SJSA1 (cell line): ENCODE data around the gene LRRC73. TPM values are rescaled to one million over a fixed set of nuclear protein-coding genes. Genes with fewer than 3 reads are reported as not detected.
"Not testable (repeated sequence)": the region's sequence is repeated elsewhere in the genome, so short reads cannot be mapped to it uniquely, and the experiment has no call there.

Source experiments
- DNase-seq, 2 experiments: peaks; one replicate each; pipeline ENCODE4 v3.0.0-alpha.2; 2015 to 2020; ENCODE audit warnings: low spot score in 2 of 2, low read depth in 1 of 2
- H3K27ac ChIP-seq: fragments of 250-450 bp; sonication (Bioruptor Pico); 2 replicates; pipeline ENCODE4 v1.5.1; 2020; ENCODE audit warnings: mild to moderate bottlenecking, moderate library complexity
- H3K27me3 ChIP-seq: fragments of 250-450 bp; sonication (Bioruptor Pico); replicated peaks from 2 replicates; pipeline ENCODE4 v1.5.1; 2020; ENCODE audit warnings: mild to moderate bottlenecking, moderate library complexity
- H3K36me3 ChIP-seq: fragments of 250-450 bp; sonication (Bioruptor Pico); 2 replicates; pipeline ENCODE4 v1.5.1; 2020; ENCODE audit warnings: mild to moderate bottlenecking
- H3K4me1 ChIP-seq: fragments of 250-450 bp; sonication (Bioruptor Pico); replicated peaks from 2 replicates; pipeline ENCODE4 v1.6.1; 2021; ENCODE audit warnings: mild to moderate bottlenecking
- H3K4me3 ChIP-seq: fragments of 250-450 bp; sonication (Bioruptor Pico); 2 replicates; pipeline ENCODE4 v1.5.1; 2020; ENCODE audit warnings: mild to moderate bottlenecking
- H3K9me3 ChIP-seq: fragments of 250-450 bp; sonication (Bioruptor Pico); replicated peaks from 2 replicates; pipeline ENCODE4 v1.5.1; 2020; ENCODE audit warnings: mild to moderate bottlenecking
- total RNA-seq: library from RNA; depleted of rRNA; stranded (reverse); fragments of >200 nt; shearing (Covaris generic); gene quantifications from 2 replicates; pipeline ENCODE4 v1.2.3, GENCODE V29; 2014

The LRRC73 gene
- total RNA-seq, 1 experiment from 2014 or later = not detected

DNA sequence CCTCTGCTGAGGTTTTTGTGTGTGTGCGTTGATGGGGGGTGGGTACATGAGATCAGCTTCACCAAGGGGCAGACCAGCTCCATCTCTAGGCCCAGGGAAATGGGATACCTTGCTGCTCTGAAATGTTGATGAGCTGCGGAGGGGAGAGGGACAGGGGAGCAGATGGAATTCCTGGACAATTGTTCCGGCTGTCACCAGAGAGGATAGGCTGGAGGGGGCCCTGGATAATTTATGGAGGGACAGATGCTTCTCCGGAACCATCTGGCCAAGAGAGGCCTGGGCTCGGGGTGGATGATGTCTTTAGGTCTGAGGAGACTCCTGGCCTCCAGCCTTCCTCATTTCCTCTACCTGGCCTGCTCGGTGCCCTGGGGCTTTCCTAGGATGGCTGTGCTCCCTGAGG lies 34.6 kb downstream of the LRRC73 start:
- H3K27me3 ChIP-seq = no peaks in the 10 kb centered on the region
- no peak overlapping the region for H3K27ac ChIP-seq
- DNase-seq = no peak
- H3K9me3 ChIP-seq = no peaks in the 10 kb centered on the region
- H3K36me3 ChIP-seq = peaks cover 13% of the 10 kb centered on the region
- H3K4me1 ChIP-seq = peaks cover 9% of the 10 kb centered on the region
- no peak overlapping the region for H3K4me3 ChIP-seq

DNA sequence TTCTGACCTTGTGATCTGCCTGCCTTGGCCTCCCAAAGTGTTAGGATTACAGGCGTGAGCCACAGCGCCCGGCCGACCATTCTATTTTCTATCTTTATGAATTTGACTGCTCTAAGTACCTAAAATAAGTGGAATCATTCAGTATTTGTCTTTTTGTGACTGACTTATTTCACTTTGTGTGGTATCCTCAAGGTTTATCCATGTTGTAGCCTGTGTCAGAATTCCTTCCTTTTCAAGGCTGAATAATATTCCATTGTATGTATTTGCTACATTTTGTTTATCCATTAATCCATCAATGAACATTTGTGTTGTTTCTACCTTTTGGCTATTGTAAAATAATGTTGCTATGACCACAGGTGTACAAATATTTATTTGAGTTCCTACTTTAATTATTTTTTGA lies 37.6 kb downstream of the LRRC73 start:
- Histone ChIP-seq H3K27ac (no peak overlapping the region), H3K9me3 (no peaks in the 10 kb centered on the region), H3K4me1 (no peaks in the 10 kb centered on the region; the same call in 1 of the 2 replicates), H3K36me3 (no peaks in the 10 kb centered on the region), H3K4me3 (no peak overlapping the region), H3K27me3 (no peaks in the 10 kb centered on the region)
- no peak for DNase-seq

DNA sequence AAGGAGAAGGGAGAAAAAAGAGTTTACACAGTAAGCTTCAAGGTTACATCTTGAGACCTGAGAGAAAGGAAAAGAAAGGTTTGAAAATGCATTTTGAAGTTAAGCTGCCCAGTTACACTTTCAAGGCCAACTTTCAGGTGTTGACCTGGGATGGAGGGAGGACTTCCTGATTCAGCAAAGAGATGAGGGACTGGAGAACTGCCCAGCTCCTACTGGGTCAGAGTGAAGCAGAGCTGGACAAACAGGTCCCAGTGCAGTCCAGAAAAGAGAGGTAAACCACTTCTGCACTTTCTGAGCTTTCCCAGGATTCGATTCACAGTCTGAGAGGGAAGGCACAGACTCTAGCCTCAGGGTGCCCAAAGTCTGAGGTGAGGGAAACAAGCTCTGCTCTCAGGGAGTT lies 38.7 kb downstream of the LRRC73 start:
- H3K4me3 ChIP-seq = no peak overlapping the region
- H3K4me1 ChIP-seq = no peaks in the 10 kb centered on the region
- no peaks in the 10 kb centered on the region for H3K27me3 ChIP-seq
- H3K9me3 ChIP-seq = no peaks in the 10 kb centered on the region
- H3K27ac ChIP-seq = no peak overlapping the region
- DNase-seq = no peak
- H3K36me3 ChIP-seq = no peaks in the 10 kb centered on the region

DNA sequence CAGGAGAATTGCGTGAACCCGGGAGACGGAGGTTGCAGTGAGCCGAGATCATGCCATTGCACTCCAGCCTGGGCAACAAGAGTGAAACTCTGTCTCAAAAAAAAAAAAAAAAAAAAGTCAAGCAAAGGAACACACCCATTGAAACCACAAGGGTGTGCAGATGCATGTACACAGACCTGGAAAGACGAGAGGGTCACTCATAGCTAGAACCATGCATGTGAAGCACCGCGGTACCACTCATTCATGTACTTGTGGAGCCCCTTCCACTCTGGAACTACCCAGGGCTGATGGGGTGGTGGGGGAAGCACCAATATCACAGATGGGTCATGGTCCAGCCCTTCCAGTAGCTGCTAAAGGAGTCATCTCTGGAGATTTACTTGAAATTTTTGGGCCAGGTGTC lies 40.2 kb downstream of the LRRC73 start:
- Histone ChIP-seq H3K4me1 (no peaks in the 10 kb centered on the region), H3K27ac (no peak overlapping the region), H3K36me3 (no peaks in the 10 kb centered on the region), H3K27me3 (no peaks in the 10 kb centered on the region), H3K9me3 (no peaks in the 10 kb centered on the region), H3K4me3 (no peak overlapping the region)
- DNase-seq = no peak

DNA sequence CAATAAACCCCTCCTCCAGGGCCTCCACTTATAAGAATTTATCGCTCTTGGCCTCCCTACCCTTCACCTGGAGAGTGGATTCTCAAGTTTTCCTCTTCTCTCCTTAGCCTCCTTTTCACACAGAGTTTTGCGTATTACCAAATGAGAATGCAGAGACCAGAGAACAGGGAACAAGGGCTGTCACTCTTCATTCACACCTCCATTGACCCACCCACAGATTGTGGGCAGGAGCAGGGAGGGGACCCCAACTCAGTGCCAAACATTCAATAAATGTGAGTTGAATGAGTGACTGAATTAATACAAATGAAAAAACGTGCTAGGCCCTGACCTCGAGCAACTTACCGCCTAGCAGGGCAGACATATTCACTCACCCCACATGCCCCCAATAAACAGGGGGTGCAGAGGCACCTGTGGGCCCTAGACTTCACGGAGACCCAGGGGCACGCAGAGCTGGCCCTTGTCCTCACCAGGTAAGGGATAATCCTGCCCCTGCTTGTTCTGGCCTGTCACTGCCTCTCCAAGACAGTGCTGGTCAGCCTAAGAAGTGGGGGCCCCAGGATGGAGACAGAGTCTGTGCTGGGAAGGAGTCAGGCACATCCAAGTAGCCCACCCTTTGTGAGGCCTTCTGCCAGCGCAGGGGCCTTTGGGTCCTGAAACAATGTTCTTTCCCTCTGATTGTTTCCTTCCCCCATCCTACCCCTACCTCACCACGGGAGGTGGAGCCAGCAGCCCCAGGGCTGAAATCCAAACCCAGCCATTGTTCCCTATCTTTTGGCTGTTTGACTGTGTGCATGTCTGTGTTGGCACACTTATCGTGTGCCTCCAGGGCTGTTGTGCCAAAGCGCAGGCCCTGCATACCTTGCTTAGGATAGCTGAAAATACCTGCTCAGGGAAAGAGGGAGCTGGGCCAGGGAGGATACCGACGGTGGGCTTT lies 41.1 kb downstream of the LRRC73 start:
- H3K9me3 ChIP-seq = no peaks in the 10 kb centered on the region
- no peak overlapping the region for H3K4me3 ChIP-seq
- no peaks in the 10 kb centered on the region for H3K36me3 ChIP-seq
- DNase-seq = no peak
- H3K27ac ChIP-seq = no peak overlapping the region
- no peaks in the 10 kb centered on the region for H3K4me1 ChIP-seq
- H3K27me3 ChIP-seq = no peaks in the 10 kb centered on the region

DNA sequence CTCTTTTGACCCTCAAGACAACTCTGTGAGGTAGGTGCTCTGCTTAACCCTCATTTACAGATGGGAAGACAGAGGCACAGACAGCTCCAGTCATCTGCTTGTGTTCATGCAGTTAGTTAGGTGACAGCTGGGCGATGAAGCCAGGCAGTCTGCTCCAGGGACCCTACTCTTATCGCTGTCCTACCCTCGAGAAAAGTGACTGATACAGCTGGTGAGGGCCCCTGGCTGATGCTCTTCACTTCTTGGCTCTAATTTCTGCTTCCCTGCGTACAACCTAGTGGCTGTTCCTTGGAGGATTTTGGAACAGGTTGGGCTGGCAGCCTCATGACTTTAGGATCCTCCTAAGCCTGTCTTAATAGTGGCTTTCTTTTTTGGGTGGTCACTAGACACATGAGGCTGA lies 41.9 kb downstream of the LRRC73 start:
- no peak overlapping the region for H3K27ac ChIP-seq
- DNase-seq = no peak
- H3K4me1 ChIP-seq = no peaks in the 10 kb centered on the region
- peaks cover 6% of the 10 kb centered on the region; the same call in 1 of the 2 replicates for H3K27me3 ChIP-seq
- H3K4me3 ChIP-seq = no peak overlapping the region
- H3K9me3 ChIP-seq = no peaks in the 10 kb centered on the region
- H3K36me3 ChIP-seq = no peaks in the 10 kb centered on the region

DNA sequence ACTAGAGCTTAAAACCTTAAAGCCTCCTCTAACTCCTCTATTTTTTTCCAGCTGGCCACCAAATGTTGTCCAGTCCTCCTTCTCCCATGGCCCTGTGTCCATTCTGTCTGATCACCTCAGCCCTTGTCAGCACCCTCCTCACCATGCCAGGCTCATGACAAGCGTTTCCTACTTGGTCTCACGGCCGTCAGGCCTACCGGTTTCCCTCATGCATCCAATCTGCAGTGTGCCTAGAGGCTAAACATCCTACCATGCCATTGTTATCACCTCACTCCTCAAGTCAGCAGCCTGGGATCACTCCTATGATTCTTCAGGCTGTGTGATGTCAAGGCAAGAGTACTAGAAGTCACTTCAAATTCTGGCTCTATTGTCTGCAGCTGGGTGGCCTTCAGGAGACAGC lies 42.4 kb downstream of the LRRC73 start:
- DNase-seq = no peak
- Histone ChIP-seq H3K36me3 (no peaks in the 10 kb centered on the region), H3K4me1 (no peaks in the 10 kb centered on the region), H3K27ac (no peak overlapping the region), H3K27me3 (peaks cover 9% of the 10 kb centered on the region; the same call in 1 of the 2 replicates), H3K9me3 (no peaks in the 10 kb centered on the region), H3K4me3 (no peak overlapping the region)

DNA sequence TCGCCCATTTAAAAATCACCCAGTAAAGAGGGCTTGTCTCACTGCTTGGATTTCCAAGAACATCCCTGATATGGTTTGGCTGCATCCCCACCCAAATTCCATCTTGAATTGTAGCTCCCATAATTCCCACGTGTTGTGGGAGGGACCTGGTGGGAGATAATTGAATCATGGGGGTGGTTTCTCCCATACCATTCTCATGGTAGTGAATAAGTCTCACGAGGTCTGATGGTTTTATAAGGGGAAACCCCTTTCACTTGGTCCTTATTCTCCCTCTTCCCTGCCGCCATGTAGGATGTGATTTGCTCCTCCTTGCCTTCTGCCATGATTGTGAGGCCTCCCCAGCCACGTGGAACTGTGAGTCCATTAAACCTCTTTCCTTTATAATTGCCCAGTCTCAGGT lies 42.9 kb downstream of the LRRC73 start:
- H3K9me3 ChIP-seq, H3K27me3 ChIP-seq, H3K4me1 ChIP-seq, H3K4me3 ChIP-seq, H3K36me3 ChIP-seq, DNase-seq, H3K27ac ChIP-seq: not testable (repeated sequence)

DNA sequence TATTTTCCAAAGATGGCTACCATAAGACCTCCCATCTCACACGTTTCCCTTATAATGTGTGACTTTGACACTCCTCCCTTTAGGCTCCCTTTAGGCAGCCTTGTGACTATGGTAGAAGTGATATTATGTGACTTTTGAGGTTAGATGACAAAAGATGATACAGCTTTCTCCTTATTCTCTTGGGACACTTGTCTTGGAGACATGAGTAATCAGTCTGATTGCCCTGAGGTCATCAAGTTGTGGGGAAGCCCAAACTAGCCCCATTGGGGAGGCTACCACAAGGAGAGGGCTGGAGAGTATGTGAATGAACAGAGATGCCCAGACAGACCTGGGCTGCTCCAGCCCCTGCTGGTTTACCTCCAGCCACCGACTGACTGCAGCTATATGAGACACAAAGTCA lies 44.2 kb downstream of the LRRC73 start:
- H3K9me3 ChIP-seq = no peaks in the 10 kb centered on the region; the same call in 1 of the 2 replicates
- DNase-seq = no peak
- no peak overlapping the region for H3K27ac ChIP-seq
- H3K27me3 ChIP-seq = peaks cover 13% of the 10 kb centered on the region; the same call in 1 of the 2 replicates
- no peaks in the 10 kb centered on the region for H3K36me3 ChIP-seq
- no peak overlapping the region for H3K4me3 ChIP-seq
- no peaks in the 10 kb centered on the region for H3K4me1 ChIP-seq

DNA sequence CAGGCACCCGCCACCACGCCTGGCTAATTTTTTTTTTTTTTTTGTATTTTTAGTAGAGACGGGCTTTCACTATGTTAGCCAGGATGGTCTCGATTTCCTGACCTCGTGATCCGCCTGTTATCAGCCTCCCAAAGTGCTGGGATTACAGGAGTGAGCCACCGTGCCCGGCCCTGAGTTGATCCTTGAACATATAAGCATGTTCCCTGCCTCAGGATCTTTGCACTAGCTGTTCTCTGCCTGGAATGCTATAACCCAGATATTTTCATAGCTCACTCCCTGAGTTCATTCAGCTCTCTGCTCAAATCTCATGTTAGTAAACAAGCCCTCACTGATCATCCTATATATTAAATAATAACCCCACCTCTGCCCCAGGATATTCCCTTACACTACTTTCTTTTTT lies 45.8 kb downstream of the LRRC73 start:
- no peaks in the 10 kb centered on the region; the same call in 1 of the 2 replicates for H3K36me3 ChIP-seq
- H3K9me3 ChIP-seq = no peaks in the 10 kb centered on the region; the same call in 1 of the 2 replicates
- no peak overlapping the region for H3K4me3 ChIP-seq
- H3K4me1 ChIP-seq = no peaks in the 10 kb centered on the region
- H3K27ac ChIP-seq = no peak overlapping the region
- H3K27me3 ChIP-seq = peaks cover 22% of the 10 kb centered on the region; the same call in 1 of the 2 replicates
- DNase-seq = no peak

DNA sequence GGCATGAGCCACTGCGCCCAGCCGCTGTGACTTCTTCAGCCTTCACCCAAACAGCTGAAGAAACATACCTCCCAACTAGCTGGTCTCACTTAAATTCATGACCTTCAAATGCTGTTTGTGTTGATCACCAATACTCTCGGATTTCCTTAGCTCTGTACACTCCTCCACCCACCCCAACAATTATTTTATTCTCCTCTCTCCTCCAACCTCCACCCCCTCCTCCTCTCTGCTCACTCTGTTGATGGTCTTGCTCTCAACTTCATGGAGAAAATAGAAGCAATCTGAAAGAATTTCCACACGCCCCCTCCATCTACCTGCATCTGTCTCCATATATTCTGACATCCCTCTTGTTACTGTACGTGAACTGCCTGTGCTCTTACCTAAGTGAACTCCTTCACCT lies 48.2 kb downstream of the LRRC73 start:
- no peak overlapping the region for H3K4me3 ChIP-seq
- H3K36me3 ChIP-seq = no peaks in the 10 kb centered on the region; the same call in 1 of the 2 replicates
- no peaks in the 10 kb centered on the region for H3K4me1 ChIP-seq
- no peaks in the 10 kb centered on the region; the same call in 1 of the 2 replicates for H3K9me3 ChIP-seq
- peaks cover 25% of the 10 kb centered on the region; the same call in 1 of the 2 replicates for H3K27me3 ChIP-seq
- no peak for DNase-seq
- H3K27ac ChIP-seq = no peak overlapping the region

DNA sequence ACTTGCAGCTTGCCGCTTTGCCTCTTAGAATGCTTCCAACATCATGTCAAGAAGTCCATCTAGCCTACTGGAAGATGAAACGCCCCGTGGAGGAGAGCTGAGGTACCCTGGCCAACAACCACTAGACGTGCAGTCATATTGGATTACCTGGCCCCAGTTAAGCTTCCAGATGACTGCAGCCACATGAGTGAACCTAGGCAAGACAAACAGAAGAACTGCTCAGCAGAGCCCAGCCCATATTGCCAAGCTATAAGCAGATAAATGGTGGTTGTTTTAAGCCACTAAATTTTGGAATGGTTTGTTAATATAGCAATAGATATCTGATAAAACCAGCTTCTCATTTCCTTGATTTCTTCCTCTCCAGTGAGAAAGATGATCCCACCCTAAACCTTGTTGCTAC lies 50.1 kb downstream of the LRRC73 start:
- no peak overlapping the region for H3K4me3 ChIP-seq
- no peak for DNase-seq

DNA sequence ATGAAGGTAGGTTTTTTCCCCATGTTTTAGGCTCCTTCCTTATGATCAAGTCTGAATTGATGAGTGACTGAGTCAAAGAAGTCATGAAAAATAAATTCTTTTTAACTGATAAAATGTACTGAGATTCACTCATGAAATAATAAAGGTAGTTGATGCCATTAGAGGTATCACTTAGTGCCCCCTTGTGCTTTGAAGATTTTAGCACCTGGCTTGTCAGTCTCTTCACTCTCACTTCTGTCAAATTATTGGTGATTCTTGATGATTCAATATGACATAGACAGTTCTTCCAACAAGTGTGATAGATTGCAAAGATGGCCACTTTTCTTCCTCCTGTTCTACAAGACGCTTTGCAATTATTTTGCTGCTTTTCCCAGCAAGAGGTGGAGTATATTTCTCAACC lies 50.6 kb downstream of the LRRC73 start:
- Histone ChIP-seq H3K4me1 (peaks cover 15% of the 10 kb centered on the region), H3K9me3 (no peaks in the 10 kb centered on the region; the same call in 1 of the 2 replicates), H3K27ac (no peak overlapping the region), H3K4me3 (no peak overlapping the region), H3K36me3 (no peaks in the 10 kb centered on the region; the same call in 1 of the 2 replicates), H3K27me3 (peaks cover 46% of the 10 kb centered on the region)
- no peak for DNase-seq

More for the DNA sequence above, 50.1 kb downstream of the LRRC73 start:
- Histone ChIP-seq H3K27ac (no peak overlapping the region), H3K27me3 (peaks cover 41% of the 10 kb centered on the region), H3K36me3 (no peaks in the 10 kb centered on the region; the same call in 1 of the 2 replicates), H3K4me1 (peaks cover 10% of the 10 kb centered on the region), H3K9me3 (no peaks in the 10 kb centered on the region; the same call in 1 of the 2 replicates)

DNA sequence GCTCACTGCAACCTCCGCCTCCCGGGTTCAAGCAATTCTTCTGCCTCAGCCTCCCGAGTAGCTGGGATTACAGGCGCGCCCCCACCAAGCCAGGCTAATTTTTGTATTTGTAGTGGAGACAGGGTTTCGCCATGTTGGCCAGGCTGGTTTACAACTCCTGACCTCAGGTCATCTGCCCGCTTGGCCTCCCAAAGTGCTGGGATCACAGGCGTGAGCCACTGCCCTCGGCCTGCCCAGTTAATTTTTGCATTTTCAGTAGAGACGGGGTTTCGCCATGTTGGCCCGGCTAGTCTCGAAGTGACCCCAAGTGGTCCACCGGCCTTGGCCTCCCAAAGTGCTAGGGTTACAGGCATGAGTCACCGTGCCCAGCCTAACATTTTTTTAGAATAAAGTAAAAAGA lies 52.0 kb downstream of the LRRC73 start:
- H3K9me3 ChIP-seq, H3K36me3 ChIP-seq, DNase-seq, H3K27ac ChIP-seq, H3K4me3 ChIP-seq: not testable (repeated sequence)
- H3K27me3 ChIP-seq = peaks cover 39% of the 10 kb centered on the region
- peaks cover 18% of the 10 kb centered on the region for H3K4me1 ChIP-seq
